Placental epithelial cell (primary cell): ENCODE data around the gene ARF4. TPM values are rescaled to one million over a fixed set of nuclear protein-coding genes. Genes with fewer than 3 reads are reported as not detected.

Source experiments
- small RNA-seq: library from RNA; depleted of rRNA; stranded (forward); fragments of <200 nt; gene quantifications from one replicate; pipeline ENCODE3, GENCODE V24; 2012
- total RNA-seq: library from RNA; depleted of rRNA; stranded (reverse); fragments of >200 nt; gene quantifications from 2 replicates; pipeline ENCODE4 v1.2.3, GENCODE V29; 2012

ARF4 gene
- total RNA-seq = 218 and 395 TPM in 2 replicates

DNA sequence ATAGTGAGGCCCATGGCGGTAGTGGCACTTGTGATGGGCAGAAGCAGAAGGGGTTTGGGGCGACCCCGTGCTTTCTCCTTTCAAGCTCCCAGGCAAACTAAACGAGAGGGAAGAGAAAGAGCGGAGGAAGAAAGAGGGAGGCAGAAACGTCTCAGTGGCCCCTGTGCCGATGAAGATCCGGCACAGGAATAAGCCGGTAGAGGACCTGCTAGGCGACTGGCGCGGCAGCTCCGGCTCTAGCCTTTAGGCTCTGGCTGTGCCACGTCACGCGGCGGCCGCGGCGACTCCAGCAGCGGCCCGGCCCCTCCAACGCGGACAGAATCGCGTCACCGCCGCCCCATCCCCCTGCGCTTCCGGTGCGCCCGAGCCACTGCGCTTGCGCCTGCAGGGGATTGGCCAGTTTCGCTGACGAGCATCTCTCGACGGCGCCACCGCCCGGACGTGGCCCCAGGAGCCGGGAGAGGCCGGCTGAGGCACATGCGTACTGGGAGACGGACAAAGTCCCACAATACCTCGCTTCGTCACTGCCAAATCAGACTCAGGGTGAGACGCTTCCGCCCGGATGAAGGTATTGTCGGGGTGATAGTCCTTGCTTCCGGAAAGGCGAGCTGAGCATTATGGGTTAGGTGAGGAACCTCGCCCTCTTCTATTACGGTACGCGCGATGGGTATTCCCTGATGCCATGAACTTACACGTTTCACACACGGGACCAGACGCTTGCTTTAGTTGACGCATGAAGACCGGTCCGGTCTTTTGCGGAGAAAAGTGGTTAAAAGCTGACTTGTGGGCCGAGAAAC, at the start of gene ARF4:
ARF4 (minus strand) TSS at position 218 of the 797 bp plus-strand sequence; CDS start at position 14, 204 bp downstream.

GRCh38 chr3:57555738-57556458, 41.2 kb downstream of the ARF4 start, which contains the start of gene PDE12:
Gene PDE12 (plus strand): TSS chr3:57556274. CDS start chr3:57556380, 106 bp downstream.

DNA sequence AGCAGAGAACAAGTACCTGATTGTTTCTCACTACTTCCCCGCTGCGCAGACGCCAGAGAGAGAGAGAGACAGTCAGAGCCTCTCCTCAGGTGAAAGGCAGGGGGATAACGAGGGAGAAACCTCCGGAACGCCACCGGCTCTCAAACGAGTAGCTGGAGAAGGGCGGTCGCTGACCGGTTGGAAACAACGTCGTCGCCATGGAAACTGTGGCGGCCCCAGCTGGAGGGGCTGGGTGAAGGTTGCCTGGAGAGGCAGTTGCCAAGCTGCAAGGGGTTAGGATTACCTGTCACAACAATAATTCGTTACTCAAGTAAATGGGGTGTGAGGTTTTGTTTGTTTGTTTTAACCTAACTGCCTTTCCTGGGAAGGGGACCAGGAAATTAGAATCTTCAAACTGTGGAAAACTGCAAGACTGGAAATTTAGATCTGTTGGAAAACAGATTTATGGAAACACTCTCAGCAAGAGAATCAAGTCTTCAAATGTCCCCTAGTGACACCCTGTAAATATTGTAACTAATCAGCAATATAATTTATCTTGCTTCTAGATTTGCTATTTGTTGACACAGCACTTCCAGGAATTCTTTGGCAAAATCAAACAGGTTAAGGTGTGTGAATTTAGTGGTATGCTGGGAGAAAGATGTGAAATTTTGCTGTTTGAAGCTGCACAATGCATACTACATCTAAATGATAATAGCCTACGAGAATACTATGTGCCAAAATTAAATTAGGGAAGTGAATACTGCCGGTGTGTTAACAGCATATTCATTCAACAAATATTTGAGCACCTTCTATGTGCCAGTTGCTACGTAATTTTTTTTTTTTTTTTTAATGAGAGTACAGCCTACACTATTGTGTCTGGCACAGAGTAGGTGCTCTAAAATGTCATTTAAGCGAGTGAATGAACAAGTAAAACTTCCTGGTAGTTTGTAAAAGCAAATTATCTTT, 52.7 kb downstream of the ARF4 start, which contains the start of gene DNAH12:
DNAH12 (minus strand) TSS at position 164 of the 945 bp plus-strand sequence. CDS start 1,474 bp downstream, outside the sequence.

Small RNA genes within 50 kb of the gene (small RNA-seq; reads per million reads assigned to genes)
- not detected for gene RNU6-108P
- not detected for gene RNU6-483P
- not detected for gene RNU6ATAC26P

Other genes with a start within 250 kb of the ARF4 start
- gene DNAH12, start 53.0 kb downstream of the ARF4 start, total RNA-seq = 0.11 and 0.39 TPM in 2 replicates
- gene PDE12, start 41.1 kb downstream of the ARF4 start, total RNA-seq = 11.8 and 38.6 TPM in 2 replicates
- gene DENND6A, start 95.7 kb upstream of the ARF4 start, total RNA-seq = 16.2 and 18.1 TPM in 2 replicates
- gene SLMAP, start 159.0 kb upstream of the ARF4 start, total RNA-seq = 42.0 and 62.4 TPM in 2 replicates